Measurements from ENCODE around the gene BAHCC1. TPM values are rescaled to one million over a fixed set of nuclear protein-coding genes. Genes with fewer than 3 reads are reported as not detected.

BAHCC1 gene
- total and polyA plus RNA-seq, 9 of the 15 experiments (the other 6 are each of a cell fraction or from before 2014, with no cell fraction given): 0.14 to 26.9 (median 5.0) TPM

DNA sequence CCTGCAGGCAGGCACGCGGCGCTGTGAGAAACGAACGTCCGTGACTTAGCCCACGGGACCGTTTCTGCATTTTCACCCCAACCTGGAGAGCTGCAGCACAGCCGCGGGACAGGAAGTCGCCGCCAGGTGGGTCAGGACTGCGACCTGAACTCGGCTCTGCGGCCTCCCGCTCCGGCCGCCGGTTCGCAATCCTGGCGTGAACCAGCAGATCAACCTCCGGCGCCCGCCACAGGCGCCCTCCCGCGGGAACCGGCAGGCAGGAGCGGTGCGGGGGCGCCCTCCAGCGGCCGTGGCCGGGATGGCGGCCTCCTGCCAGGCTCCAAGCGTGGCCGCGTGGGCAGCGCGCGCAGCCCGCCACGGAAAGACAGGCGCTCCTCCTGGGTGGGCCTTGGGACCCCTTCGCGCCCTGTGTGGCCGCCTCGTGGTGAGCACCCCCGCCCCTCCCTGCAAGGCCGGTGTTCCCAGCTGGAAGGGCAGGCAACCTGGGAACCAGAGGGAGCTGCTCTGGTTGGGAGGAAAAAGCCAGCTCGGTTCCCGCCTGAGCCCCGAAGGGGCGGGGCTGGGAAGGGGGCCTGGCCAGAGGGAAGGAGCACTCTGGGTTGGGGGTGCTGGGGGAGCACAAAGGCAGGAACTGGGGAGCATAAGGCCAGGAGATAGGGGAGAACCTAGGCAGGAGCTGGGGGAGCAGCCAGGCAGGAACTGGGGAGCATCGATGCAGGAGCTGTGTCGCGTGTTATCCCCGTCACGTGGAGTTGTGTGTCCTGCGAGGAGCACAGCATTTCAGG, 89.1 kb downstream of the BAHCC1 start (continued):
- TF ChIP-seq, protein P1, sequence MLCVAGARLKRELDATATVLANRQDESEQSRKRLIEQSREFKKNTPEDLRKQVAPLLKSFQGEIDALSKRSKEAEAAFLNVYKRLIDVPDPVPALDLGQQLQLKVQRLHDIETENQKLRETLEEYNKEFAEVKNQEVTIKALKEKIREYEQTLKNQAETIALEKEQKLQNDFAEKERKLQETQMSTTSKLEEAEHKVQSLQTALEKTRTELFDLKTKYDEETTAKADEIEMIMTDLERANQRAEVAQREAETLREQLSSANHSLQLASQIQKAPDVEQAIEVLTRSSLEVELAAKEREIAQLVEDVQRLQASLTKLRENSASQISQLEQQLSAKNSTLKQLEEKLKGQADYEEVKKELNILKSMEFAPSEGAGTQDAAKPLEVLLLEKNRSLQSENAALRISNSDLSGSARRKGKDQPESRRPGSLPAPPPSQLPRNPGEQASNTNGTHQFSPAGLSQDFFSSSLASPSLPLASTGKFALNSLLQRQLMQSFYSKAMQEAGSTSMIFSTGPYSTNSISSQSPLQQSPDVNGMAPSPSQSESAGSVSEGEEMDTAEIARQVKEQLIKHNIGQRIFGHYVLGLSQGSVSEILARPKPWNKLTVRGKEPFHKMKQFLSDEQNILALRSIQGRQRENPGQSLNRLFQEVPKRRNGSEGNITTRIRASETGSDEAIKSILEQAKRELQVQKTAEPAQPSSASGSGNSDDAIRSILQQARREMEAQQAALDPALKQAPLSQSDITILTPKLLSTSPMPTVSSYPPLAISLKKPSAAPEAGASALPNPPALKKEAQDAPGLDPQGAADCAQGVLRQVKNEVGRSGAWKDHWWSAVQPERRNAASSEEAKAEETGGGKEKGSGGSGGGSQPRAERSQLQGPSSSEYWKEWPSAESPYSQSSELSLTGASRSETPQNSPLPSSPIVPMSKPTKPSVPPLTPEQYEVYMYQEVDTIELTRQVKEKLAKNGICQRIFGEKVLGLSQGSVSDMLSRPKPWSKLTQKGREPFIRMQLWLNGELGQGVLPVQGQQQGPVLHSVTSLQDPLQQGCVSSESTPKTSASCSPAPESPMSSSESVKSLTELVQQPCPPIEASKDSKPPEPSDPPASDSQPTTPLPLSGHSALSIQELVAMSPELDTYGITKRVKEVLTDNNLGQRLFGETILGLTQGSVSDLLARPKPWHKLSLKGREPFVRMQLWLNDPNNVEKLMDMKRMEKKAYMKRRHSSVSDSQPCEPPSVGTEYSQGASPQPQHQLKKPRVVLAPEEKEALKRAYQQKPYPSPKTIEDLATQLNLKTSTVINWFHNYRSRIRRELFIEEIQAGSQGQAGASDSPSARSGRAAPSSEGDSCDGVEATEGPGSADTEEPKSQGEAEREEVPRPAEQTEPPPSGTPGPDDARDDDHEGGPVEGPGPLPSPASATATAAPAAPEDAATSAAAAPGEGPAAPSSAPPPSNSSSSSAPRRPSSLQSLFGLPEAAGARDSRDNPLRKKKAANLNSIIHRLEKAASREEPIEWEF (CRISPR knock-in tag; IDR thresholded peaks at IDR 0.05): no peak
- TF ChIP-seq, protein P2, sequence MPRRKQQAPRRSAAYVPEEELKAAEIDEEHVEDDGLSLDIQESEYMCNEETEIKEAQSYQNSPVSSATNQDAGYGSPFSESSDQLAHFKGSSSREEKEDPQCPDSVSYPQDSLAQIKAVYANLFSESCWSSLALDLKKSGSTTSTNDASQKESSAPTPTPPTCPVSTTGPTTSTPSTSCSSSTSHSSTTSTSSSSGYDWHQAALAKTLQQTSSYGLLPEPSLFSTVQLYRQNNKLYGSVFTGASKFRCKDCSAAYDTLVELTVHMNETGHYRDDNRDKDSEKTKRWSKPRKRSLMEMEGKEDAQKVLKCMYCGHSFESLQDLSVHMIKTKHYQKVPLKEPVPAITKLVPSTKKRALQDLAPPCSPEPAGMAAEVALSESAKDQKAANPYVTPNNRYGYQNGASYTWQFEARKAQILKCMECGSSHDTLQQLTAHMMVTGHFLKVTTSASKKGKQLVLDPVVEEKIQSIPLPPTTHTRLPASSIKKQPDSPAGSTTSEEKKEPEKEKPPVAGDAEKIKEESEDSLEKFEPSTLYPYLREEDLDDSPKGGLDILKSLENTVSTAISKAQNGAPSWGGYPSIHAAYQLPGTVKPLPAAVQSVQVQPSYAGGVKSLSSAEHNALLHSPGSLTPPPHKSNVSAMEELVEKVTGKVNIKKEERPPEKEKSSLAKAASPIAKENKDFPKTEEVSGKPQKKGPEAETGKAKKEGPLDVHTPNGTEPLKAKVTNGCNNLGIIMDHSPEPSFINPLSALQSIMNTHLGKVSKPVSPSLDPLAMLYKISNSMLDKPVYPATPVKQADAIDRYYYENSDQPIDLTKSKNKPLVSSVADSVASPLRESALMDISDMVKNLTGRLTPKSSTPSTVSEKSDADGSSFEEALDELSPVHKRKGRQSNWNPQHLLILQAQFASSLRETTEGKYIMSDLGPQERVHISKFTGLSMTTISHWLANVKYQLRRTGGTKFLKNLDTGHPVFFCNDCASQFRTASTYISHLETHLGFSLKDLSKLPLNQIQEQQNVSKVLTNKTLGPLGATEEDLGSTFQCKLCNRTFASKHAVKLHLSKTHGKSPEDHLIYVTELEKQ (CRISPR knock-in tag; IDR thresholded peaks at IDR 0.05): no peak
- TF ChIP-seq, protein P3, sequence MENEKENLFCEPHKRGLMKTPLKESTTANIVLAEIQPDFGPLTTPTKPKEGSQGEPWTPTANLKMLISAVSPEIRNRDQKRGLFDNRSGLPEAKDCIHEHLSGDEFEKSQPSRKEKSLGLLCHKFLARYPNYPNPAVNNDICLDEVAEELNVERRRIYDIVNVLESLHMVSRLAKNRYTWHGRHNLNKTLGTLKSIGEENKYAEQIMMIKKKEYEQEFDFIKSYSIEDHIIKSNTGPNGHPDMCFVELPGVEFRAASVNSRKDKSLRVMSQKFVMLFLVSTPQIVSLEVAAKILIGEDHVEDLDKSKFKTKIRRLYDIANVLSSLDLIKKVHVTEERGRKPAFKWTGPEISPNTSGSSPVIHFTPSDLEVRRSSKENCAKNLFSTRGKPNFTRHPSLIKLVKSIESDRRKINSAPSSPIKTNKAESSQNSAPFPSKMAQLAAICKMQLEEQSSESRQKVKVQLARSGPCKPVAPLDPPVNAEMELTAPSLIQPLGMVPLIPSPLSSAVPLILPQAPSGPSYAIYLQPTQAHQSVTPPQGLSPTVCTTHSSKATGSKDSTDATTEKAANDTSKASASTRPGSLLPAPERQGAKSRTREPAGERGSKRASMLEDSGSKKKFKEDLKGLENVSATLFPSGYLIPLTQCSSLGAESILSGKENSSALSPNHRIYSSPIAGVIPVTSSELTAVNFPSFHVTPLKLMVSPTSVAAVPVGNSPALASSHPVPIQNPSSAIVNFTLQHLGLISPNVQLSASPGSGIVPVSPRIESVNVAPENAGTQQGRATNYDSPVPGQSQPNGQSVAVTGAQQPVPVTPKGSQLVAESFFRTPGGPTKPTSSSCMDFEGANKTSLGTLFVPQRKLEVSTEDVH (IDR thresholded peaks at IDR 0.05; ENCODE audit: low read depth, partially characterized antibody): peak; percentile 33
- TF ChIP-seq, protein P4, sequence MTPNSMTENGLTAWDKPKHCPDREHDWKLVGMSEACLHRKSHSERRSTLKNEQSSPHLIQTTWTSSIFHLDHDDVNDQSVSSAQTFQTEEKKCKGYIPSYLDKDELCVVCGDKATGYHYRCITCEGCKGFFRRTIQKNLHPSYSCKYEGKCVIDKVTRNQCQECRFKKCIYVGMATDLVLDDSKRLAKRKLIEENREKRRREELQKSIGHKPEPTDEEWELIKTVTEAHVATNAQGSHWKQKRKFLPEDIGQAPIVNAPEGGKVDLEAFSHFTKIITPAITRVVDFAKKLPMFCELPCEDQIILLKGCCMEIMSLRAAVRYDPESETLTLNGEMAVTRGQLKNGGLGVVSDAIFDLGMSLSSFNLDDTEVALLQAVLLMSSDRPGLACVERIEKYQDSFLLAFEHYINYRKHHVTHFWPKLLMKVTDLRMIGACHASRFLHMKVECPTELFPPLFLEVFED (CRISPR knock-in tag; conservative IDR thresholded peaks at IDR 0.05): no peak
- TF ChIP-seq ARNT (IDR thresholded peaks at IDR 0.05): no peak
